Measurements from ENCODE around the gene RAVER2. TPM values are rescaled to one million over a fixed set of nuclear protein-coding genes. Genes with fewer than 3 reads are reported as not detected.

Gene RAVER2
- polyA plus RNA-seq, 1 experiment = 5.5 TPM

DNA sequence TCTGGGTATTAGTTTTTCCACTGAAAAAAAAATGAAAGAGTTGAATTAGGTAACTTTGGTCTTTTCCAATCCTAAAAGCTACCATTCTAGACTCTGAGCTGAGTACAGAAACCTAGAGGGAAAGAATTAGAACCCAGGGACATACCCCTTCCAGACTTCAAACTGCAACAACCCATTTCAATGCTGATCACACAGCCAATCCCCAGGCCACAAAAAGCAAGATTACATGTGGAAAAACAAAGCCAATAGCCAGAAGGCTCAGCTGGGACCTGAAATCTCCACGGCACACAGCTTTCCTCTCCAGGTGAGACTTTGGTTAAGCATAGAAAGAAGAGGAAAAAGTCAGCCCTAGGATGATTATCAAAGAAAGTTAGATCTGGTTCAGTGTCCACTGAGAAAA, 132.7 kb downstream of the RAVER2 start:
- DNase-seq (ENCODE audit: low read depth, low spot score) = no peak
- H3K9me3 ChIP-seq (ENCODE audit: control insufficient read depth, insufficient read depth, low read length) = no peaks in the 10 kb centered on the region
- no peak overlapping the region for H3K4me3 ChIP-seq (ENCODE audit: low read depth, low read length)
- no peaks in the 10 kb centered on the region for H3K27me3 ChIP-seq (ENCODE audit: control insufficient read depth, insufficient read depth, low read length)
- H3K27ac ChIP-seq (ENCODE audit: low read depth, low read length) = no peak overlapping the region
- CTCF ChIA-PET = no interaction called here
- TF ChIP-seq, protein P1, sequence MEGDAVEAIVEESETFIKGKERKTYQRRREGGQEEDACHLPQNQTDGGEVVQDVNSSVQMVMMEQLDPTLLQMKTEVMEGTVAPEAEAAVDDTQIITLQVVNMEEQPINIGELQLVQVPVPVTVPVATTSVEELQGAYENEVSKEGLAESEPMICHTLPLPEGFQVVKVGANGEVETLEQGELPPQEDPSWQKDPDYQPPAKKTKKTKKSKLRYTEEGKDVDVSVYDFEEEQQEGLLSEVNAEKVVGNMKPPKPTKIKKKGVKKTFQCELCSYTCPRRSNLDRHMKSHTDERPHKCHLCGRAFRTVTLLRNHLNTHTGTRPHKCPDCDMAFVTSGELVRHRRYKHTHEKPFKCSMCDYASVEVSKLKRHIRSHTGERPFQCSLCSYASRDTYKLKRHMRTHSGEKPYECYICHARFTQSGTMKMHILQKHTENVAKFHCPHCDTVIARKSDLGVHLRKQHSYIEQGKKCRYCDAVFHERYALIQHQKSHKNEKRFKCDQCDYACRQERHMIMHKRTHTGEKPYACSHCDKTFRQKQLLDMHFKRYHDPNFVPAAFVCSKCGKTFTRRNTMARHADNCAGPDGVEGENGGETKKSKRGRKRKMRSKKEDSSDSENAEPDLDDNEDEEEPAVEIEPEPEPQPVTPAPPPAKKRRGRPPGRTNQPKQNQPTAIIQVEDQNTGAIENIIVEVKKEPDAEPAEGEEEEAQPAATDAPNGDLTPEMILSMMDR (IDR thresholded peaks at IDR 0.05; ENCODE audit: low read depth, low read length) = no peak
- POLR2A ChIA-PET = no interaction called here

DNA sequence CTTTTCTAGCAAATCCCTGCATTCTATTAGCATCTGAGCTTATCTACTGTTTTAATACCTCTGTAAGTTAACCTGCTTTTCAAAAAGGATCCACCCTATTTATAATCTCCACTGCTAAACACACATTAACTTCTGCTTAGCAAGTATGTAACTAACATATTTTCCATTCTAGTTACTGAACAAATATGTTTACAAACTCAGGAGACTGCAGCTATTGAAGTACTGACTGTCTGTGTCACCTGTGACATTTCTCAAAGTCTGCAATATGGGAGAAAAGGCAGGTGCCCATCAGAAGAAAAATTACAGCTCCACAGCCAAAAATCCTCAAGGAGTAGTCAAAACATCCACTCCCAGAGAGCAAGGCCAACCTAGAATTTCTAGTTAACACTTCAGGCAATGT, 133.2 kb downstream of the RAVER2 start:
- Histone ChIP-seq H3K27ac (ENCODE audit: low read depth, low read length) (no peak overlapping the region), H3K27me3 (ENCODE audit: control insufficient read depth, insufficient read depth, low read length) (no peaks in the 10 kb centered on the region), H3K4me3 (ENCODE audit: low read depth, low read length) (no peak overlapping the region), H3K9me3 (ENCODE audit: control insufficient read depth, insufficient read depth, low read length) (no peaks in the 10 kb centered on the region)
- ChIA-PET CTCF (no interaction called here), POLR2A (no interaction called here)
- TF ChIP-seq, protein P1 (IDR thresholded peaks at IDR 0.05; ENCODE audit: low read depth, low read length) = no peak
- no peak for DNase-seq (ENCODE audit: low read depth, low spot score)

DNA sequence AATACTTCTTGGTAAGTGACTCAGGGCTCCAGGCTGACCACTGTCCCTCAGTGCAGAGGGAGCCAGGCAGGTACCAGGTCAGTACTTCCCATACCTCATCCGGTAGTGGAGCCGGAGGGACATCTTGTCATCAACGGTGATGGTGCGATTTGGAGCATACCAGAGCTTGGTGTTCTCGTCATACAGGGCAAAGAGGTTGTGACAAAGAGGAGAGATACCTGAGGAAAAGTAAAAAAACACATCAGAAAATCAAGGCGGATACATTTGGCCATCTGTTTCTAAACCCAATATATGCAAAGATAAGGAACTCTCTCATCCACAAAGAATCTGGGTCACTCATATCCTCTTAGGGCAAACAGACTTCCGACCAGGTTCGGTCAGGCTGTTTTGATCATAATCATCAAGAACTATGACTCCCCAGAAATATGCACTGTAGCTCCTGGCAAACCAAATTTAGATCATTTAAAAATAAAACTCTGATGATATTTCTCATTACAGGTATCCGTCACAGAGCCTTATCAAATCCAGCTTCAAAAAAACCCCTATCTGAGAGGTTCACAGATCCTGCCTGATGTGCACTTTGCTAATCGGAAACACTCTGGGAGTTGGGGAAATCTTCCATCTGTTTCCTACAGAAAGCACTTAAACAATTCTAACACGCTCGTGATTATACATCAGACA, 134.2 kb downstream of the RAVER2 start:
- no peak for DNase-seq (ENCODE audit: low read depth, low spot score)
- POLR2A ChIA-PET = no interaction called here
- Histone ChIP-seq H3K27me3 (ENCODE audit: control insufficient read depth, insufficient read depth, low read length) (no peaks in the 10 kb centered on the region), H3K27ac (ENCODE audit: low read depth, low read length) (no peak overlapping the region), H3K4me3 (ENCODE audit: low read depth, low read length) (no peak overlapping the region), H3K9me3 (ENCODE audit: control insufficient read depth, insufficient read depth, low read length) (no peaks in the 10 kb centered on the region)
- CTCF ChIA-PET = no interaction called here
- TF ChIP-seq, protein P1 (IDR thresholded peaks at IDR 0.05; ENCODE audit: low read depth, low read length) = no peak

DNA sequence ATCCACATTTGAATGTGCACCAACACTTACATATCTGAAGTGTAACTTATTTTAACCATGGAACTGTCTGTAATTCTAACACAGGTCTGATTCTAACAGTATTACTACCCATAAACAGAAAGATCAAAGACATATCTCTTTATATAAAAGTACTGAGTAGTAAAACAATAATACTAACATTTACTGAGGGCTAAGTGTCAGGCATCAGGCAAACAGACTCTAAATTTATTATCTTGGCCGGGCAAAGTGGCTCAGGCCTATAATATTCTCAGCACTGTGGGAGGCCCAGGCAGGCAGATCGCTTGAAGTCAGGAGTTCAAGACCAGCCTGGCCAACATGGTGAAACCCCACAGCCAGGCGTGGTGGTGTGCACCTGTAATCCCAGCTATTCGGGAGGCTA, 135.6 kb downstream of the RAVER2 start:
- ChIA-PET CTCF (no interaction called here), POLR2A (no interaction called here)
- TF ChIP-seq, protein P1 (IDR thresholded peaks at IDR 0.05; ENCODE audit: low read depth, low read length) = no peak
- Histone ChIP-seq H3K27ac (ENCODE audit: low read depth, low read length) (no peak overlapping the region), H3K4me3 (ENCODE audit: low read depth, low read length) (no peak overlapping the region), H3K27me3 (ENCODE audit: control insufficient read depth, insufficient read depth, low read length) (no peaks in the 10 kb centered on the region), H3K9me3 (ENCODE audit: control insufficient read depth, insufficient read depth, low read length) (no peaks in the 10 kb centered on the region)
- DNase-seq (ENCODE audit: low read depth, low spot score) = no peak

DNA sequence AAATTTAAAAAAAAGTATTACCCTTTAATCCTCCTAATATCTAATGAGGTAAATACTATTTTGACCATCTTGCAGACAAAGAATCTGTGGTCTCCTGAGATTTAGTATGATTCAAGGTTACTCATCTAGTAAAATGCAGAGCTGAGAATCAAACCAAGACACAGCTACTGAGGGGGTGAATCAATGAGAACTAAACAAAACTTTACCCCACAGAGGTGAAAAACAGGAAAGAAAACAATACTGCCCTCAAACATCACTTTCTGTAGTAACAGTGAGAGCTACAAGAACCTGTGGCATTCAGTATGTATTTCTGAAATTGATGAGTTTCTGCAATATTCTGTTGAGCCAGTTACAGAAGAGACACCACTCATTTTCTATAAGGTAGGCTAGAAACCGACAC, 136.4 kb downstream of the RAVER2 start:
- no peak overlapping the region for H3K4me3 ChIP-seq (ENCODE audit: low read depth, low read length)
- ChIA-PET CTCF (interaction anchor here (1.0 kb wide), 1 partner anchor 139 kb away, joined by 3 read pairs; no protein-coding TSS in a partner anchor), POLR2A (no interaction called here)
- no peak for DNase-seq (ENCODE audit: low read depth, low spot score)
- no peak overlapping the region for H3K27ac ChIP-seq (ENCODE audit: low read depth, low read length)
- no peaks in the 10 kb centered on the region for H3K9me3 ChIP-seq (ENCODE audit: control insufficient read depth, insufficient read depth, low read length)
- no peaks in the 10 kb centered on the region for H3K27me3 ChIP-seq (ENCODE audit: control insufficient read depth, insufficient read depth, low read length)
- TF ChIP-seq, protein P1 (IDR thresholded peaks at IDR 0.05; ENCODE audit: low read depth, low read length) = no peak

Other genes starting within 250 kb of the RAVER2 start
- 129 and 141 TPM in 2 replicates for gene JAK1, start 221.5 kb downstream of the RAVER2 start, polyA plus RNA-seq (2011; rRNA removed)

Data from AG04450 (cell line).